A673 (cell line): Measurements from ENCODE around the gene SPACA5B. TPM values are rescaled to one million over a fixed set of nuclear protein-coding genes. Genes with fewer than 3 reads are reported as not detected.
"Not testable (repeated sequence)": the region's sequence is repeated elsewhere in the genome, so short reads cannot be mapped to it uniquely, and the experiment has no call there.

Experiments used
- BruUV-seq: library from RNA; stranded (reverse); fragments of 400-500 nt; replicated peaks from 2 replicates; lab custom pipeline; 2021; lab: Mats Ljungman, UMichigan
- CTCF ChIA-PET: fragments of 300-600 bp; sonication (Branson Sonifier 250); formaldehyde crosslinking; loops from one replicate; lab custom pipeline; 2022; ENCODE audit warnings: antibody characterized with exemption; lab: Charles Lee
- POLR2A ChIA-PET: fragments of 300-600 bp; sonication (Branson Sonifier 250); formaldehyde crosslinking; loops from one replicate; lab custom pipeline; 2022; ENCODE audit warnings: antibody characterized with exemption; ENCODE audit not compliant: low non-redundant PET; lab: Charles Lee
- DNase-seq: peaks from one replicate; pipeline ENCODE4 v3.0.0-alpha.2; 2015; ENCODE audit warnings: low spot score
- H3K27ac ChIP-seq: fragments of 200-600 bp; sonication (generic); 2 replicates; pipeline ENCODE4 v1.5.1; 2016; ENCODE audit warnings: mixed run types, low read depth, mild to moderate bottlenecking, mixed read lengths, antibody characterized with exemption, low read length; ENCODE audit not compliant: poor library complexity, severe bottlenecking
- H3K27me3 ChIP-seq: fragments of 200-600 bp; sonication (generic); replicated peaks from 2 replicates; pipeline ENCODE4 v1.6.1; 2017; ENCODE audit warnings: mixed run types, low read depth, mild to moderate bottlenecking, mixed read lengths, antibody characterized with exemption, low read length; ENCODE audit not compliant: insufficient read depth, poor library complexity
- H3K36me3 ChIP-seq: fragments of 200-600 bp; sonication (generic); 2 replicates; pipeline ENCODE4 v1.6.1; 2016; ENCODE audit warnings: mixed run types, mild to moderate bottlenecking, mixed read lengths, antibody characterized with exemption, low read length; ENCODE audit not compliant: insufficient read depth, poor library complexity, severe bottlenecking
- H3K4me1 ChIP-seq: fragments of 200-600 bp; sonication (generic); 2 replicates; pipeline ENCODE4 v1.6.1; 2017; ENCODE audit warnings: mixed run types, mild to moderate bottlenecking, mixed read lengths, antibody characterized with exemption, low read length; ENCODE audit not compliant: insufficient read depth, poor library complexity, severe bottlenecking
- H3K4me3 ChIP-seq: fragments of 200-600 bp; sonication (generic); 2 replicates; pipeline ENCODE4 v1.5.1; 2016; ENCODE audit warnings: low read depth, mixed run types, mild to moderate bottlenecking, mixed read lengths, low read length; ENCODE audit not compliant: poor library complexity, severe bottlenecking
- H3K9me3 ChIP-seq: fragments of 200-600 bp; sonication (generic); 2 replicates; pipeline ENCODE4 v1.6.1; 2016; ENCODE audit warnings: mixed run types, low read depth, mild to moderate bottlenecking, mixed read lengths, antibody characterized with exemption, low read length; ENCODE audit not compliant: poor library complexity, severe bottlenecking
- EZH2 ChIP-seq: fragments of 200-600 bp; sonication (generic); IDR thresholded peaks from 2 replicates; pipeline ENCODE4 v1.6.1; 2017; ENCODE audit warnings: borderline replicate concordance, low read depth, mild to moderate bottlenecking, mixed read lengths, antibody characterized with exemption, low read length; ENCODE audit not compliant: poor library complexity, severe bottlenecking
- intact Hi-C: fragments of 100-400 bp; cut with micrococcal nuclease; formaldehyde crosslinking; loops from one replicate; pipeline ENCODE4 v1.10.0; 2022; ENCODE audit not compliant: unreplicated experiment
- total RNA-seq: library from RNA; stranded (reverse); gene quantifications from 2 replicates; pipeline ENCODE4 v1.2.3, GENCODE V29; 2021
- TF ChIP-seq, protein P1 (sequence below): fragments of 300-800, 200-600 bp; sonication (generic); conservative IDR thresholded peaks from 2 replicates; pipeline ENCODE4 v1.5.1; 2017; ENCODE audit warnings: low read depth, mild to moderate bottlenecking, antibody characterized with exemption, low read length, moderate library complexity, mixed read lengths

SPACA5B gene
- total RNA-seq, 1 experiment from 2014 or later = not detected

DNA sequence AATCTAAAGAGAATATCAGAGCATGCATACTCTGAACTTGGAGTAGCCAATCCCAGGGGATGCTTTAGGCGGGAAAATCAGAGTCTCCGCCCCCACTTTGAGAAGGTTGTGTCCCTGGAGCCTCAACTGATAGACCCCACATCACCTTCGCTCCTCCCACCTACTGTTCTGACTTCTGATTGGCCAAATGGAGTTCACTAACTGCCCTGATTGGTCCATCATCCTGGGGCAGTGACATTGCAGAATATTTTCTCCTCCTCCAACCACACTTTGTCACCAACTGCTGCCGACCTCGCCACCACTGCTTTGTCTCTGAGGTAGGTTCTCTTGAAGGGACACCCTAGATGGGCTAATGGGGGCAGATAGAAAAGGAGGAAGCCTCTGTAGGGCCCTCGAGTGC is 22.7 kb upstream of the SPACA5B start:
- intact Hi-C loops = no loop called here

GRCh38 chrX:48125286-48125685 is 5.1 kb upstream of the SPACA5B start:
- intact Hi-C loops, H3K27me3 ChIP-seq, H3K36me3 ChIP-seq, H3K27ac ChIP-seq, H3K4me3 ChIP-seq, CTCF ChIA-PET, DNase-seq, BruUV-seq, H3K4me1 ChIP-seq, H3K9me3 ChIP-seq, POLR2A ChIA-PET: not testable (repeated sequence)

More for the DNA sequence above, 22.7 kb upstream of the SPACA5B start:
- ChIA-PET CTCF (no interaction called here), POLR2A (no interaction called here)
- Histone ChIP-seq H3K9me3 (no peaks in the 10 kb centered on the region), H3K27ac (no peak overlapping the region), H3K36me3 (no peaks in the 10 kb centered on the region), H3K4me3 (no peak overlapping the region), H3K27me3 (no peaks in the 10 kb centered on the region), H3K4me1 (no peaks in the 10 kb centered on the region)
- BruUV-seq = no TSS peak
- DNase-seq = peak; percentile 3
- TF ChIP-seq, protein P1, sequence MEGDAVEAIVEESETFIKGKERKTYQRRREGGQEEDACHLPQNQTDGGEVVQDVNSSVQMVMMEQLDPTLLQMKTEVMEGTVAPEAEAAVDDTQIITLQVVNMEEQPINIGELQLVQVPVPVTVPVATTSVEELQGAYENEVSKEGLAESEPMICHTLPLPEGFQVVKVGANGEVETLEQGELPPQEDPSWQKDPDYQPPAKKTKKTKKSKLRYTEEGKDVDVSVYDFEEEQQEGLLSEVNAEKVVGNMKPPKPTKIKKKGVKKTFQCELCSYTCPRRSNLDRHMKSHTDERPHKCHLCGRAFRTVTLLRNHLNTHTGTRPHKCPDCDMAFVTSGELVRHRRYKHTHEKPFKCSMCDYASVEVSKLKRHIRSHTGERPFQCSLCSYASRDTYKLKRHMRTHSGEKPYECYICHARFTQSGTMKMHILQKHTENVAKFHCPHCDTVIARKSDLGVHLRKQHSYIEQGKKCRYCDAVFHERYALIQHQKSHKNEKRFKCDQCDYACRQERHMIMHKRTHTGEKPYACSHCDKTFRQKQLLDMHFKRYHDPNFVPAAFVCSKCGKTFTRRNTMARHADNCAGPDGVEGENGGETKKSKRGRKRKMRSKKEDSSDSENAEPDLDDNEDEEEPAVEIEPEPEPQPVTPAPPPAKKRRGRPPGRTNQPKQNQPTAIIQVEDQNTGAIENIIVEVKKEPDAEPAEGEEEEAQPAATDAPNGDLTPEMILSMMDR = no peak
- no peak for TF ChIP-seq EZH2

DNA sequence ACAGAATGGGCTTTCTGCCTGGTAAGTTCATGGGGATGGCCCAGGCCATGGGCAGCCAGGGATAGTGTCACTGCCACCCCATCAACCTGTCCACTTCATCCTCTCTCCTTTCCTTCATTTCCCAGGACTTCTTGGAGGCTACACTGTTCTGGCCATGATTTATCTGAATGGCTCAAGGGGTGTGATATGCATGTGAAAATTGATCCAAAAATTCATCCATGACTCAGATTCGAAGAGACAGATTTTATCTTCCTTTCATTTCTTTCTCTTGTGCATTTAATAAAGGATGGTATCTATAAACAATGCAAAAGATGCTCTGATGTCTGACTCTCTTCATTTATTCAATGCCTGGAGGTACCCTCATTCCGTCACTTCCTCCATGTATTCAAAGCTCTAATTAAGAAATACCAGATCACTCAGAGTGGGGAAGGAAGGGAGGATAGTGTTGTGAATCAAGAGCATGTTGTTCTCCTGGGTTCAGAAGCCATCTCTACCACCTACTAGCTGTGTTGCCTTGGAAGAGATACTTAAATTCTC is 1.9 kb downstream of the SPACA5B start:
- DNase-seq, H3K4me3 ChIP-seq, H3K4me1 ChIP-seq, POLR2A ChIA-PET, CTCF ChIA-PET, H3K9me3 ChIP-seq, H3K36me3 ChIP-seq, H3K27me3 ChIP-seq, intact Hi-C loops, H3K27ac ChIP-seq, BruUV-seq: not testable (repeated sequence)

DNA sequence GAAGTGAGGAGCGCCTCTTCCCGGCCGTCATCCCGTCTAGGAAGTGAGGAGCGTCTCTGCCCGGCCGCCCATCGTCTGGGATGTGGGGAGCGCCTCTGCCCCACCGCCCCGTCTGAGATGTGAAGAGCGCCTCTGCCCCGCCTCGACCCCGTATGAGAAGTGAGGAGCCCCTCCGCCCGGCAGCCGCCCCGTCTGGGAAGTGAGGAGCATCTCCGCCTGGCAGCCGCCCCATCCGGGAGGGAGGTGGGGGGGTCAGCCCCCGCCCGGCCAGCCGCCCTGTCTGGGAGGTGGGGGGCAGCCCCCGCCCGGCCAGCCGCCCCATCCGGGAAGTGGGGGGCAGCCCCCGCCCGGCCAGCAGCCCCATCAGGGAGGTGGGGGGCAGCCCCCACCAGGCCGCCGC is 8.7 kb downstream of the SPACA5B start:
- BruUV-seq, POLR2A ChIA-PET, DNase-seq, H3K4me1 ChIP-seq, CTCF ChIA-PET, H3K9me3 ChIP-seq, H3K27ac ChIP-seq, H3K4me3 ChIP-seq, H3K36me3 ChIP-seq, H3K27me3 ChIP-seq, intact Hi-C loops: not testable (repeated sequence)

- H3K4me3 ChIP-seq, H3K27me3 ChIP-seq, BruUV-seq, H3K36me3 ChIP-seq, CTCF ChIA-PET, DNase-seq, H3K27ac ChIP-seq, H3K4me1 ChIP-seq, intact Hi-C loops, H3K9me3 ChIP-seq, POLR2A ChIA-PET: not testable (repeated sequence)
Observed at GRCh38 chrX:48141810-48142508, 11.5 kb downstream of the SPACA5B start.

- POLR2A ChIA-PET = not testable (repeated sequence)
Observed at GRCh38 chrX:48142697-48143096, 12.3 kb downstream of the SPACA5B start.

More at GRCh38 chrX:48142697-48143096, 12.3 kb downstream of the SPACA5B start:
- H3K27me3 ChIP-seq, H3K9me3 ChIP-seq, H3K27ac ChIP-seq, H3K36me3 ChIP-seq, H3K4me3 ChIP-seq, intact Hi-C loops, DNase-seq, BruUV-seq, CTCF ChIA-PET, H3K4me1 ChIP-seq: not testable (repeated sequence)
